HG03378 (cell line): Measurements from ENCODE around the gene GRB2.
"Not testable (repeated sequence)": the region's sequence is repeated elsewhere in the genome, so short reads cannot be mapped to it uniquely, and the experiment has no call there.

Source experiments
- ATAC-seq: cut with Tn5 transposase; IDR thresholded peaks from one replicate; pipeline ENCODE4 v1.9.1; 2021; ENCODE audit warnings: mild to moderate bottlenecking, moderate library complexity; ENCODE audit not compliant: unreplicated experiment

The GRB2 gene

GRCh38 chr17:75388476-75389030, 16.9 kb downstream of the GRB2 start:
- ATAC-seq, result no peak

- ATAC-seq, result no peak
These were observed 17.7 kb downstream of the GRB2 start for GRCh38 chr17:75387771-75388170.

GRCh38 chr17:75386430-75386829, 19.0 kb downstream of the GRB2 start:
- no peak for ATAC-seq

GRCh38 chr17:75384751-75385150, 20.7 kb downstream of the GRB2 start:
- no peak for ATAC-seq

- ATAC-seq, result no peak
These were observed 21.7 kb downstream of the GRB2 start for GRCh38 chr17:75383842-75384195.

GRCh38 chr17:75380750-75381149, 24.7 kb downstream of the GRB2 start:
- ATAC-seq, result no peak

GRCh38 chr17:75380315-75380714, 25.2 kb downstream of the GRB2 start:
- no peak for ATAC-seq

- ATAC-seq, result not testable (repeated sequence)
These were observed 26.1 kb downstream of the GRB2 start for GRCh38 chr17:75379426-75379825.

- no peak for ATAC-seq
These were observed 32.2 kb downstream of the GRB2 start for GRCh38 chr17:75373280-75373679.

- no peak for ATAC-seq
These were observed 33.5 kb downstream of the GRB2 start for GRCh38 chr17:75371981-75372380.

GRCh38 chr17:75371339-75371738, 34.1 kb downstream of the GRB2 start:
- no peak for ATAC-seq

GRCh38 chr17:75370286-75370915, 35.1 kb downstream of the GRB2 start:
- no peak for ATAC-seq

GRCh38 chr17:75367838-75368789, 37.4 kb downstream of the GRB2 start:
- not testable (repeated sequence) for ATAC-seq

GRCh38 chr17:75367312-75367711, 38.2 kb downstream of the GRB2 start:
- ATAC-seq, result no peak

- no peak for ATAC-seq
These were observed 39.0 kb downstream of the GRB2 start for GRCh38 chr17:75366432-75366831.

- ATAC-seq, result no peak
These were observed 39.6 kb downstream of the GRB2 start for GRCh38 chr17:75365931-75366275.

- ATAC-seq, result no peak
These were observed 40.2 kb downstream of the GRB2 start for GRCh38 chr17:75365009-75365930.

GRCh38 chr17:75364078-75364477, 41.4 kb downstream of the GRB2 start:
- no peak for ATAC-seq

GRCh38 chr17:75361996-75362395, 43.5 kb downstream of the GRB2 start:
- no peak for ATAC-seq

GRCh38 chr17:75361344-75361743, 44.1 kb downstream of the GRB2 start:
- ATAC-seq, result no peak
